ENCODE measurements around the gene CRMP1. TPM values are rescaled to one million over a fixed set of nuclear protein-coding genes. Genes with fewer than 3 reads are reported as not detected.

CRMP1 gene
- total RNA-seq, 3 donors from 2014 or later (not counting 1 experiment from before 2014, with no cell fraction given), result not detected

DNA sequence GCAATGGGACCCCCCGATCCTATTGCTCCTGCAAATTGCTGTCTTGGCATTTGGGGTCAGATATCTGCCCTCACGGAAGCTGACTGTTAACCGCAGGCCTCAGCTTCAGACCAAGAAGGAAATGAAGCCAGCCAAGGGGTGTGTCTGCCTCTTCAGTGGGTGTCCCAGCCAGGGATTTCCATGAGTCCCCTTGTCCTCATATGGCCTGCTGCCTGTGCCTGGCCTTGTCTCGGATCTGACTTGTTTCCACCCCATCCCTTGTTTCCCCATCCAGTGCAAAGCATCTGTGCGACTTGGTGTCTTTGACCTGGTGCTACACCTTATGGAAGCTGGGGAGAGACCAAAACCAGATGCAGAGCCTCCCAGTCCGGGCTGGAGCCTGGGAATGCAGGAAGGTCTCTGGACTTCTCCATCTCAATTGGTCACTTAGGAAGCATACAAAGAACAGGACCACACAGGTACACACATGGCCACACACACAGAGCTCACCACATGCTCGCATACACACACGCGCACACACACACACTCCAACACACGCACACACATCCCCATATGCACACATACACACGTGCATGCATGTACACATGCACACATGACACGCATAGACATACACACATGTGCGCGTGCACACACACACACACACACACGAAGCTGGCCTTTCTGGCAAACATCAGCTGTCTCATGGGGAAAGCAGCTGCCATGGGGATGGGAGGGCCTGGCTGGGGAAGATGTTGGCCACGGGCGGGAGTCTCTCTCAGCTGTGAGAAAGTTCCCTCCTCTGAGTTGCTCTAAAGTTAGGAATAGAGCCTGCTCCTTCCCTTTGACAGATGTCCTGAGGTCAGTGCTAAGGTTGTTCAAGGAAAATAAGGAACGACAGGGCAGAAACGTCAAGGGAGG, 65.5 kb downstream of the CRMP1 start:
- H3K27me3 Mint-ChIP-seq (ENCODE audit: low read depth in 2 of 2), result peaks cover 13 to 22% of the 10 kb centered on the region in 2 donors
- WGBS (ENCODE audit: insufficient coverage), result 54% methylated on average over 19 of the region's 19 CpGs
- H3K27ac ChIP-seq (ENCODE audit: low read length), result no peak overlapping the region

GRCh38 chr4:5826437-5827107, 66.3 kb downstream of the CRMP1 start:
- Histone ChIP-seq H3K4me1 (ENCODE audit: control insufficient read depth, insufficient read depth, low read length) (peaks cover 13% of the 10 kb centered on the region), H3K4me3 (ENCODE audit: low read length) (no peak overlapping the region), H3K27ac (ENCODE audit: low read length) (no peak overlapping the region), H3K27me3 (ENCODE audit: control insufficient read depth, insufficient read depth, low read length) (no peaks in the 10 kb centered on the region), H3K36me3 (ENCODE audit: control insufficient read depth, insufficient read depth, low read length) (no peaks in the 10 kb centered on the region), H3K9me3 (ENCODE audit: control insufficient read depth, insufficient read depth, low read length) (no peaks in the 10 kb centered on the region)
- H3K4me3 Mint-ChIP-seq, result no peak overlapping the region
- peaks cover 13 to 22% of the 10 kb centered on the region in 2 donors for H3K27me3 Mint-ChIP-seq (ENCODE audit: low read depth in 2 of 2)
- peak overlapping the region in 1 of 2 donors; percentile 36 for H3K27ac Mint-ChIP-seq
- intact Hi-C loops (cut with micrococcal nuclease), result no loop called here
- DNase-seq (no peak), ATAC-seq (no peak)
- TF ChIP-seq, protein P1, sequence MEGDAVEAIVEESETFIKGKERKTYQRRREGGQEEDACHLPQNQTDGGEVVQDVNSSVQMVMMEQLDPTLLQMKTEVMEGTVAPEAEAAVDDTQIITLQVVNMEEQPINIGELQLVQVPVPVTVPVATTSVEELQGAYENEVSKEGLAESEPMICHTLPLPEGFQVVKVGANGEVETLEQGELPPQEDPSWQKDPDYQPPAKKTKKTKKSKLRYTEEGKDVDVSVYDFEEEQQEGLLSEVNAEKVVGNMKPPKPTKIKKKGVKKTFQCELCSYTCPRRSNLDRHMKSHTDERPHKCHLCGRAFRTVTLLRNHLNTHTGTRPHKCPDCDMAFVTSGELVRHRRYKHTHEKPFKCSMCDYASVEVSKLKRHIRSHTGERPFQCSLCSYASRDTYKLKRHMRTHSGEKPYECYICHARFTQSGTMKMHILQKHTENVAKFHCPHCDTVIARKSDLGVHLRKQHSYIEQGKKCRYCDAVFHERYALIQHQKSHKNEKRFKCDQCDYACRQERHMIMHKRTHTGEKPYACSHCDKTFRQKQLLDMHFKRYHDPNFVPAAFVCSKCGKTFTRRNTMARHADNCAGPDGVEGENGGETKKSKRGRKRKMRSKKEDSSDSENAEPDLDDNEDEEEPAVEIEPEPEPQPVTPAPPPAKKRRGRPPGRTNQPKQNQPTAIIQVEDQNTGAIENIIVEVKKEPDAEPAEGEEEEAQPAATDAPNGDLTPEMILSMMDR (IDR thresholded peaks at IDR 0.05), result no peak
- H3K36me3 Mint-ChIP-seq, result no peaks in the 10 kb centered on the region
- H3K9me3 Mint-ChIP-seq, result no peaks in the 10 kb centered on the region
- WGBS (ENCODE audit: insufficient coverage), result 19% methylated on average over 5 of the region's 5 CpGs
- peaks cover 11 to 12% of the 10 kb centered on the region in 2 donors for H3K4me1 Mint-ChIP-seq

More for the DNA sequence above, 65.5 kb downstream of the CRMP1 start:
- ATAC-seq (peak in 1 of 3 donors; percentile 34), DNase-seq (no peak)
- Mint-ChIP-seq H3K9me3 (no peaks in the 10 kb centered on the region), H3K4me3 (no peak overlapping the region), H3K36me3 (no peaks in the 10 kb centered on the region), H3K4me1 (peaks cover 11 to 12% of the 10 kb centered on the region in 2 donors), H3K27ac (peak overlapping the region in 1 of 2 donors; percentile 36)
- Histone ChIP-seq H3K27me3 (ENCODE audit: control insufficient read depth, insufficient read depth, low read length) (no peaks in the 10 kb centered on the region), H3K36me3 (ENCODE audit: control insufficient read depth, insufficient read depth, low read length) (no peaks in the 10 kb centered on the region), H3K9me3 (ENCODE audit: control insufficient read depth, insufficient read depth, low read length) (no peaks in the 10 kb centered on the region), H3K4me1 (ENCODE audit: control insufficient read depth, insufficient read depth, low read length) (peaks cover 13% of the 10 kb centered on the region), H3K4me3 (ENCODE audit: low read length) (no peak overlapping the region)
- TF ChIP-seq, protein P1 (IDR thresholded peaks at IDR 0.05), result no peak
- intact Hi-C loops (cut with micrococcal nuclease), result no loop called here

DNA sequence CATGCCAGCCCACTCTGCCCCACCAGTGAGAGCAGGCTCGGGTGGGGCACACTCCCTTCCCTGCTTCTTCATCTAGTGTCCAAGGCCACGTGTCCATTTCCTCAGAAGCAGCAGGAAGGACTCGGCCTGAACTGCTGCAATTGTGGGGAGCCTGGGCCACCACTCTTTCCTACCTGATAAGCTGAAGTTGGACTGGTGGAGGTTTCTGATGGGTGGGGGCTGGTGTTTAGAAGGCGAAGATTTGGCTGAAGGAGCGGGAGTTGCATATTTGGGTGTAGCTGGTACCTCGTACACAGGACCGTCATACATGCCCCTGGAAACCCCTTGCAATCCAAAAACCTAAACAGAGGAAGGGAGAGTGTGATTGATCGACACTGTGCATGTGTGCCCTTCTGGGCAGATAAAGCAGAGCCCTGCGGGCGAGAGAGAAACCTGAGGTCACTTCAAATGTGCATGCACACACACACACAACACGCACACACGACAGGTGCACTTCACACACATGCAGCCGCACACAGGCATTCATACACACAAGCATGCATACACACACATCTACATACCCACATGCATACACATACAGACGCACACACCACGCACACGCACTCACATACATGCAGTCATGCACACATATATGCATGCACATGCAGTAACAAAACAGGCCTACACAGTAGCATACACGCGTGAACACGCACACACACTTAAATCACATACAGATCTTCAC, 67.4 kb downstream of the CRMP1 start:
- intact Hi-C loops (cut with micrococcal nuclease), result no loop called here
- no peaks in the 10 kb centered on the region for H3K9me3 Mint-ChIP-seq
- H3K27me3 Mint-ChIP-seq (ENCODE audit: low read depth in 2 of 2), result peaks cover 13 to 18% of the 10 kb centered on the region in 2 donors
- H3K9me3 ChIP-seq (ENCODE audit: control insufficient read depth, insufficient read depth, low read length), result no peaks in the 10 kb centered on the region
- no peaks in the 10 kb centered on the region for H3K36me3 ChIP-seq (ENCODE audit: control insufficient read depth, insufficient read depth, low read length)
- DNase-seq (no peak), ATAC-seq (no peak)
- no peak overlapping the region for H3K4me3 ChIP-seq (ENCODE audit: low read length)
- H3K4me1 Mint-ChIP-seq, result peaks cover 11 to 12% of the 10 kb centered on the region in 2 donors
- peaks cover 13% of the 10 kb centered on the region for H3K4me1 ChIP-seq (ENCODE audit: control insufficient read depth, insufficient read depth, low read length)
- H3K27me3 ChIP-seq (ENCODE audit: control insufficient read depth, insufficient read depth, low read length), result no peaks in the 10 kb centered on the region
- 91% methylated on average over 19 of the region's 19 CpGs for WGBS (ENCODE audit: insufficient coverage)
- H3K27ac Mint-ChIP-seq, result no peak overlapping the region
- TF ChIP-seq, protein P1 (IDR thresholded peaks at IDR 0.05), result no peak
- no peaks in the 10 kb centered on the region for H3K36me3 Mint-ChIP-seq
- H3K4me3 Mint-ChIP-seq, result no peak overlapping the region
- H3K27ac ChIP-seq (ENCODE audit: low read length), result no peak overlapping the region
